ENCODE results near the gene SAA4.
"Not testable (repeated sequence)": the region's sequence is repeated elsewhere in the genome, so short reads cannot be mapped to it uniquely, and the experiment has no call there.

GRCh38 chr11:18269252-18269651, 32.6 kb upstream of the SAA4 start:
- not testable (repeated sequence) for TF ChIP-seq CTCF (IDR thresholded peaks at IDR 0.05; ENCODE audit: borderline replicate concordance, extremely low read depth, low read length, poor library complexity, severe bottlenecking); EZH2 (IDR thresholded peaks at IDR 0.05; ENCODE audit: borderline replicate concordance, low read depth, low read length, severe bottlenecking)

Data from DND-41 (cell line).